B cell (primary cell): ENCODE results near the gene PCSK6. TPM values are rescaled to one million over a fixed set of nuclear protein-coding genes. Genes with fewer than 3 reads are reported as not detected.

Experiments
- ATAC-seq: fragments of 200-7000 bp; cut with Tn5 transposase; one replicate; pipeline ENCODE4 v1.10.0; 2021; ENCODE audit warnings: low read depth, mild to moderate bottlenecking, moderate number of reproducible peaks, moderate library complexity
- CTCF ChIA-PET: fragments of 350-600 bp; sonication (Branson Sonifier 250); formaldehyde crosslinking; loops from one replicate; lab custom pipeline; 2021; ENCODE audit warnings: antibody characterized with exemption, inconsistent platforms; lab: Charles Lee
- POLR2A ChIA-PET: fragments of 350-600 bp; sonication (Branson Sonifier 250); formaldehyde crosslinking; loops from one replicate; lab custom pipeline; 2021; ENCODE audit warnings: antibody characterized with exemption; lab: Charles Lee
- DNase-seq: peaks from one replicate; pipeline ENCODE4 v3.0.0; 2013
- H2AFZ ChIP-seq: 2 replicates; pipeline ENCODE4 v1.6.1; 2012; ENCODE audit warnings: mild to moderate bottlenecking, low read depth, low read length; ENCODE audit not compliant: insufficient read depth, poor library complexity, severe bottlenecking
- H3K27ac ChIP-seq, 2 donors: 1 replicate in 1 of 2; 2 replicates in 1 of 2; pipeline ENCODE4 v1.5.1; 2012 to 2013; ENCODE audit warnings: low read length in 2 of 2, mild to moderate bottlenecking in 2 of 2, moderate library complexity in 1 of 2
- H3K27me3 ChIP-seq, 4 experiments: fragments of 200-600 bp in 1 of 4; sonication (generic) in 1 of 4; replicated peaks in 1 of 4; 1 replicate in 2 of 4; 2 replicates in 2 of 4; pipeline versions ENCODE4 v1.6.1 to v1.7.0; 2013 to 2016; ENCODE audit warnings: low read length in 3 of 4, mild to moderate bottlenecking in 2 of 4, mixed read lengths in 1 of 4, moderate library complexity in 1 of 4; ENCODE audit not compliant: insufficient read depth in 4 of 4, control insufficient read depth in 3 of 4; ENCODE audit errors: control extremely low read depth in 1 of 4
- H3K36me3 ChIP-seq, 2 experiments: replicated peaks in 1 of 2; 1 replicate in 1 of 2; 2 replicates in 1 of 2; pipeline versions ENCODE4 v1.6.1 to v1.7.1; 2013; ENCODE audit warnings: low read length in 1 of 2; ENCODE audit not compliant: insufficient read depth in 2 of 2, control insufficient read depth in 1 of 2; ENCODE audit errors: control extremely low read depth in 1 of 2, extremely low read depth in 1 of 2
- H3K4me1 ChIP-seq, 2 donors: fragments of 200-600 bp in 1 of 2; sonication (generic) in 1 of 2; 1 replicate in 1 of 2; 2 replicates in 1 of 2; pipeline versions ENCODE4 v1.5.1 to v1.6.1; 2013 to 2017; ENCODE audit warnings: low read length in 2 of 2; ENCODE audit not compliant: control insufficient read depth in 2 of 2, insufficient read depth in 2 of 2
- H3K4me2 ChIP-seq: replicated peaks from 2 replicates; pipeline ENCODE3; 2012; ENCODE audit warnings: mild to moderate bottlenecking, low read depth, low read length; ENCODE audit not compliant: poor library complexity, severe bottlenecking
- H3K4me3 ChIP-seq, 5 experiments: fragments of 200-600 bp in 1 of 5; sonication (generic) in 1 of 5; 1 replicate in 3 of 5; 2 replicates in 2 of 5; pipeline versions ENCODE4 v1.5.1 to v1.7.0; 2011 to 2016; ENCODE audit warnings: low read length in 4 of 5, mild to moderate bottlenecking in 4 of 5, low read depth in 2 of 5, control low read depth in 1 of 5, moderate library complexity in 1 of 5; ENCODE audit not compliant: insufficient read depth in 1 of 5; ENCODE audit errors: control extremely low read depth in 1 of 5, extremely low read depth in 1 of 5
- H3K79me2 ChIP-seq: fragments of 200-600 bp; sonication (generic); one replicate; pipeline ENCODE4 v1.6.0; 2016; ENCODE audit warnings: low read length; ENCODE audit not compliant: control insufficient read depth, insufficient read depth
- H3K9ac ChIP-seq: fragments of 200-600 bp; sonication (generic); 2 replicates; pipeline ENCODE4 v1.6.1; 2017; ENCODE audit warnings: mild to moderate bottlenecking, low read length, moderate library complexity
- H3K9me3 ChIP-seq, 3 donors: one replicate each; pipeline versions ENCODE4 v1.6.1 to v1.7.1; 2013; ENCODE audit warnings: low read length in 2 of 3; ENCODE audit not compliant: control insufficient read depth in 2 of 3, insufficient read depth in 1 of 3; ENCODE audit errors: control extremely low read depth in 1 of 3
- H4K20me1 ChIP-seq: 2 replicates; pipeline ENCODE4 v1.6.0; 2012; ENCODE audit warnings: mild to moderate bottlenecking, low read length; ENCODE audit not compliant: insufficient read depth, control insufficient read depth, poor library complexity, severe bottlenecking
- H3K27ac Mint-ChIP-seq: one replicate; pipeline ENCODE4 v1.8.0; 2021; ENCODE audit warnings: mixed read lengths
- H3K27me3 Mint-ChIP-seq: one replicate; pipeline ENCODE4 v1.8.0; 2021; ENCODE audit warnings: mixed read lengths
- H3K4me1 Mint-ChIP-seq: one replicate; pipeline ENCODE4 v1.8.0; 2021; ENCODE audit warnings: mixed read lengths
- H3K4me3 Mint-ChIP-seq: one replicate; pipeline ENCODE4 v1.8.0; 2021; ENCODE audit warnings: mixed read lengths
- H3K9me3 Mint-ChIP-seq: one replicate; pipeline ENCODE4 v1.8.0; 2022; ENCODE audit warnings: mixed read lengths; ENCODE audit not compliant: insufficient read depth
- EZH2 ChIP-seq: IDR thresholded peaks from 2 replicates; pipeline ENCODE4 v1.6.1; 2012; ENCODE audit warnings: borderline replicate concordance, low read depth, mild to moderate bottlenecking, moderate library complexity, low read length; ENCODE audit not compliant: insufficient read depth, poor library complexity, severe bottlenecking
- WGBS: methylation state at CpG from one replicate; pipeline ENCODE4 v1.1.5; 2013; ENCODE audit warnings: missing lambda C conversion rate; ENCODE audit not compliant: insufficient coverage; 5-methylcytosine and 5-hydroxymethylcytosine counted together
- intact Hi-C: fragments of 100-400 bp; cut with micrococcal nuclease; formaldehyde crosslinking; loops from one replicate; pipeline ENCODE4 v1.10.0; 2022
- polyA plus RNA-seq: library from polyadenylated mRNA; depleted of rRNA; stranded (reverse); fragments of >200 nt; gene quantifications from 2 replicates; pipeline ENCODE4 v1.2.3, GENCODE V29; 2012
- total RNA-seq, 2 donors: library from RNA; stranded (reverse); fragments of 120-200 nt in 1 of 2; gene quantifications; 1 replicate in 1 of 2; 2 replicates in 1 of 2; pipeline versions ENCODE4 v1.2.3 to v1.2.4, GENCODE V29; 2013 to 2022
- TF ChIP-seq, protein P1 (sequence below): fragments of 200-600 bp; IDR thresholded peaks from one replicate; pipeline ENCODE4 v1.8.0; 2022; ENCODE audit warnings: antibody characterized with exemption, mild to moderate bottlenecking

PCSK6 gene
- total and polyA plus RNA-seq, 2 donors (not counting 1 experiment from before 2014, with no cell fraction given), result 0.66 to 1.6 TPM

DNA sequence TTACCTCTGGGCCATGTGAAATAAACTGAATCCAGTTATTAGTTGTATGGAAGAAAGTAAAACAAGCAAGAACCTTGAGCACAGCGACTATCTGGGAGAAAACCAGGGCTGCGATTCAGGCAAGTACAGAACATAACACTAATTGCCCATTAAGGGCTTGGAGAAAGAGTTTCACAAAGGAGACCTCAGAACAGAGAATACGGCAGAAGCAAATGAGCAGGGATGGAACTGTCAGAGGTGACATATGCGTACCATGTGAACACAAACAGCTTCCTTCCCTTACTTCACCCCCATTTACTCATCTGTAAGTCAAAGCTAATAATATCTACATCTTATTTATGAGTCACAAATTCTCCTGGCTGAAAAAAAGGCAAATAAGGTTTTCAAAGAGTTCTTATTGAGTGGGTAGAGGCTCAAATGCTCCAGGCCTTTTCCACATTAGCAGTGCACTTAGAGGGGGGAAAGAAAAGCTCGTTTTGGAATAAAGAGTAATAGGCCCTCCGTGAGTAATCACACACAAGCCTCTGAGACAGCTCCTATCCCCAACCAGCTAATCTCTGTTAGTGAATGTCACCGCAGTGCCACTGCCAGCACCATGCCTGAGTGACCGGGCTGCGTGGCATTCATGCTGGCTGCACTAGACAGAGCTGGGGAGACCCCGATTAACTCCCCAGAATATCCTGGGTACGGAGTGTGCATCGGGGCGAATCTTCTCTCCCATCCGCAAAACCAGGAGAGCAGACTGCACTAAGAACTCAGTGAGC, 2.6 kb downstream of the PCSK6 start:
- CTCF ChIA-PET, result interaction anchor here (0.7 kb wide), 1 partner anchor 15 kb away, joined by 3 read pairs; no protein-coding TSS in a partner anchor

GRCh38 chr15:101483462-101483861, 6.0 kb downstream of the PCSK6 start:
- no peak overlapping the region for H3K27ac ChIP-seq
- peaks cover 0 to 5% (median 0%) of the 10 kb centered on the region in 3 donors for H3K9me3 ChIP-seq
- no peaks in the 10 kb centered on the region for H3K9me3 Mint-ChIP-seq
- no peaks in the 10 kb centered on the region for H3K79me2 ChIP-seq
- H3K4me3 ChIP-seq, result no peak overlapping the region
- no peaks in the 10 kb centered on the region for H3K4me1 Mint-ChIP-seq
- intact Hi-C loops, result no loop called here
- H3K27me3 Mint-ChIP-seq, result peaks cover 25% of the 10 kb centered on the region
- no peak overlapping the region for H3K4me3 Mint-ChIP-seq
- no peak for ATAC-seq
- no peak for TF ChIP-seq EZH2
- TF ChIP-seq, protein P1, sequence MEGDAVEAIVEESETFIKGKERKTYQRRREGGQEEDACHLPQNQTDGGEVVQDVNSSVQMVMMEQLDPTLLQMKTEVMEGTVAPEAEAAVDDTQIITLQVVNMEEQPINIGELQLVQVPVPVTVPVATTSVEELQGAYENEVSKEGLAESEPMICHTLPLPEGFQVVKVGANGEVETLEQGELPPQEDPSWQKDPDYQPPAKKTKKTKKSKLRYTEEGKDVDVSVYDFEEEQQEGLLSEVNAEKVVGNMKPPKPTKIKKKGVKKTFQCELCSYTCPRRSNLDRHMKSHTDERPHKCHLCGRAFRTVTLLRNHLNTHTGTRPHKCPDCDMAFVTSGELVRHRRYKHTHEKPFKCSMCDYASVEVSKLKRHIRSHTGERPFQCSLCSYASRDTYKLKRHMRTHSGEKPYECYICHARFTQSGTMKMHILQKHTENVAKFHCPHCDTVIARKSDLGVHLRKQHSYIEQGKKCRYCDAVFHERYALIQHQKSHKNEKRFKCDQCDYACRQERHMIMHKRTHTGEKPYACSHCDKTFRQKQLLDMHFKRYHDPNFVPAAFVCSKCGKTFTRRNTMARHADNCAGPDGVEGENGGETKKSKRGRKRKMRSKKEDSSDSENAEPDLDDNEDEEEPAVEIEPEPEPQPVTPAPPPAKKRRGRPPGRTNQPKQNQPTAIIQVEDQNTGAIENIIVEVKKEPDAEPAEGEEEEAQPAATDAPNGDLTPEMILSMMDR, result no peak
- no peaks in the 10 kb centered on the region for H3K4me1 ChIP-seq
- no peak overlapping the region for H3K9ac ChIP-seq
- no peak for DNase-seq
- H4K20me1 ChIP-seq, result no peaks in the 10 kb centered on the region
- CTCF ChIA-PET, result no interaction called here
- POLR2A ChIA-PET, result no interaction called here
- WGBS, result 93% methylated on average over 5 of the region's 6 CpGs
- no peak overlapping the region for H3K4me2 ChIP-seq
- H3K36me3 ChIP-seq, result no peaks in the 10 kb centered on the region
- H3K27ac Mint-ChIP-seq, result no peak overlapping the region
- peaks cover 0 to 17% (median 3%) of the 10 kb centered on the region in 4 experiments for H3K27me3 ChIP-seq
- no peak overlapping the region for H2AFZ ChIP-seq

More for the DNA sequence above, 2.6 kb downstream of the PCSK6 start:
- intact Hi-C loops, result no loop called here
- Histone ChIP-seq H3K4me1 (no peaks in the 10 kb centered on the region), H3K27ac (no peak overlapping the region), H3K36me3 (no peaks in the 10 kb centered on the region), H2AFZ (no peak overlapping the region), H3K79me2 (no peaks in the 10 kb centered on the region), H3K4me3 (no peak overlapping the region), H3K4me2 (no peak overlapping the region), H4K20me1 (no peaks in the 10 kb centered on the region), H3K9me3 (no peaks in the 10 kb centered on the region), H3K9ac (no peak overlapping the region), H3K27me3 (peaks cover 0 to 33% (median 7%) of the 10 kb centered on the region in 4 experiments)
- peaks cover 3% of the 10 kb centered on the region for H3K4me1 Mint-ChIP-seq
- H3K9me3 Mint-ChIP-seq, result no peaks in the 10 kb centered on the region
- POLR2A ChIA-PET, result no interaction called here
- DNase-seq (no peak), ATAC-seq (no peak)
- H3K27me3 Mint-ChIP-seq, result peaks cover 38% of the 10 kb centered on the region
- TF ChIP-seq, protein P1, result no peak
- H3K4me3 Mint-ChIP-seq, result no peak overlapping the region
- 97% methylated on average over 9 of the region's 14 CpGs for WGBS
- no peak overlapping the region for H3K27ac Mint-ChIP-seq
